ENCODE results near the gene RENBP. TPM values are rescaled to one million over a fixed set of nuclear protein-coding genes. Genes with fewer than 3 reads are reported as not detected.

The RENBP gene
- 10 to 100 TPM; 12.1 to 12.8 TPM for total RNA-seq

DNA sequence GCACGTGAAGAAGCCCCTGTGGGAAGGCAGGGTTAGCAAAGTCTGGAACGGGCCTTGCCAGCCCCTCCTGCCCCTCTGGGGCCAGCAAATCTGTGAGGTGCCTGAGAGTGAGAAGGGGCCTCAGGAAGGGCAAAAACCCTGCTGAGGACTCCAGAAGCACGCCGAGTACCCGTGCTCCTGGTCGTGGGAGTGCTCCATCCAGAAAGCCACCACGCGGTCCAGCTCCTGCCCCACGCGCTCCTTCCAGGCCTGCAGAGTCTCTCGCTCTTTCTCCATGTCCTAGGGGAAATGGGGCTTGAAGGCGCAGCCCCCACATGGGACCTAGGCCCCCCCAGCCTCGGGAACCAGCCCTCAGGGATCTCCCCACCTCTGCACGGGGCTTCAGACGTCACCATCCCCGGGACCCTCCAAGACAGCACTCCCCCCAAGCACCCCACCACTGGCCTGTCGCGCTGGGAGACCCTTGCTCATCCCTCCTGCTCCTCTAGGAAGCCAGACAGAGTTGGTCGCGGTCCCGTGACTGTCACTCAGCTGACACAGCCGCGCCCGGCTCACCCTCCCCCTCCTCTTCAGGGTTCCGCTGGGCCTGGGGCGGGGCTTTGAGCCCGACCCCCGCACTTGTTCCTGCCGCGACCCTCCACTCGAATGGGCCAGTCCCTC is at the start of gene RENBP:
TSS of gene RENBP (minus strand) at position 504 of the 660 bp plus-strand sequence. CDS start at position 471, 33 bp downstream.
- Mint-ChIP-seq H3K9me3 (no peaks in the 10 kb centered on the region), H3K4me3 (peak within 1 kb of the TSS; percentile 75), H3K4me1 (peaks cover 17% of the 10 kb centered on the region), H3K36me3 (ENCODE audit: low read depth) (peaks cover 7% of the 10 kb centered on the region), H3K27ac (peak within 1 kb of the TSS; percentile 49), H3K27me3 (no peaks in the 10 kb centered on the region)
- POLR2A ChIA-PET: interaction anchor here (0.9 to 8.7 kb wide), 4 partner anchors 8 to 25 kb away, joined by 3 to 140 read pairs (median 4); partner anchors contain the start of gene ARHGAP4
- DNase-seq: peak; percentile 50
- CTCF ChIA-PET: interaction anchor here (1.4 to 9.4 kb wide), 2 partner anchors 11 to 18 kb away, joined by 3 to 148 read pairs; partner anchors contain the start of gene ARHGAP4

DNA sequence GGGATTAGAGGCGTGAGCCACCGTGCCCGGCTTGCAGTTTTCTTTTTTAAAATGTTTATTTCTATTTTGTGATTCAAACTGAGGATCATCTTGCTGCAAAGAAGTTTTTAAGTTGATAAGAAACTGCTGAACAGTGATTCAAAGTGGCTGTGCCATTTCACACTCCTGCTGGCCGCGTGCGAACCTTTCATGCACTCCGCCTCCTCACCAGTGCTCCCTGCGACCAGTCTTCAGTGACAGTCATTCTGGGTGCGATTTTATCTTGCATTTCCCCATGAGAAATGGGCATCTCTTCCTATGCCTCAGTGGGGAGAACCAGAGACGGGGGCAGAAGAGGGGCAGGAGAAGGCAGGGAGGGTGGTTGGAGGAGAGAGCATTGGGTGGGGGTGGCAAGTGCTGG is 49.5 kb upstream of the RENBP start:
- ChIA-PET CTCF (no interaction called here), POLR2A (no interaction called here)
- Mint-ChIP-seq H3K27me3 (no peaks in the 10 kb centered on the region), H3K4me1 (peaks cover 18% of the 10 kb centered on the region), H3K27ac (no peak overlapping the region), H3K36me3 (ENCODE audit: low read depth) (no peaks in the 10 kb centered on the region), H3K9me3 (no peaks in the 10 kb centered on the region), H3K4me3 (no peak overlapping the region)
- no peak for DNase-seq

DNA sequence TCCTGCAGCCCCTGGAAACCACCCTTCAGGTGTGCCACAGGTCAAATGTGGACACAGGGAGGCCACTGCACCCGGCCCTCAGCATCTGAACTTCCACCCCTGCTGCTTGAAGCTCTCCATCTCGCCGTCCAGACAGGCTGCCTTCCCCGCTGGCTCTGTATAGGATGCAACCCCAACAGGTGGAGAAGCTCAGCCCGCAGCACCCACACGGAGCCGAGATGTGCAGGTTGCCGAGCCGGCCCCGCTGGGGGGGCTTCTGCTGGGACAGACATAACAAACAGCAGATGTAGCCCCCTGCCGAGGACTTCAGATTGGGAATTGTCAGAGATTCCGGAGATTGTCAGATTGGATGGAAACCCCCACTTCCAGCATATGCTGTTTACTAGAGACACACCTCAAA is 48.6 kb upstream of the RENBP start:
- no peak overlapping the region for H3K27ac Mint-ChIP-seq
- peaks cover 18% of the 10 kb centered on the region for H3K4me1 Mint-ChIP-seq
- H3K4me3 Mint-ChIP-seq: no peak overlapping the region
- ChIA-PET CTCF (no interaction called here), POLR2A (interaction anchor here (1.4 kb wide), 1 partner anchor 9 kb away, joined by 4 read pairs; no protein-coding TSS in a partner anchor)
- H3K36me3 Mint-ChIP-seq (ENCODE audit: low read depth): no peaks in the 10 kb centered on the region
- H3K27me3 Mint-ChIP-seq: no peaks in the 10 kb centered on the region
- no peaks in the 10 kb centered on the region for H3K9me3 Mint-ChIP-seq
- DNase-seq: no peak

DNA sequence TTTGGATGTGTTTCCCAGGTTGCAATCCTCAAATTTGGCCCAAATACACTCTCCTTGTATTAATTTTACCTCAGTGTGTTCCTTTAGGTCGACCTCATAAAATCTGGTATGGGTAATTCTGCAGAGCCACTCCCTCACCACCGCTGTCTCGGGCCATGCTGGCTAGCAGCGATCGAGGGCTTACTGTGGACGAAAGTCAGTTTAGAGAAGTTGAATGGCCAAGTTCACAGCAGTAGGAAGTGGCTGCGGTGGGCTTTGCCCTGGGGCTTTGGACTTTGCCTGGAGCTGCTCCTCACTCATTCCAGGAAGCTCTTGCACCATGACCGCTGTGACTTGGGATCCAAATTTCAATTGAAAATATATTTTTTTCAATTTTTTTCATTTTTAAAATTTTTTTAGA is 47.7 kb upstream of the RENBP start:
- DNase-seq: no peak
- no peaks in the 10 kb centered on the region for H3K36me3 Mint-ChIP-seq (ENCODE audit: low read depth)
- peaks cover 18% of the 10 kb centered on the region for H3K4me1 Mint-ChIP-seq
- no peaks in the 10 kb centered on the region for H3K27me3 Mint-ChIP-seq
- CTCF ChIA-PET: no interaction called here
- no peak overlapping the region for H3K4me3 Mint-ChIP-seq
- no peak overlapping the region for H3K27ac Mint-ChIP-seq
- H3K9me3 Mint-ChIP-seq: no peaks in the 10 kb centered on the region
- POLR2A ChIA-PET: interaction anchor here (1.4 kb wide), 1 partner anchor 9 kb away, joined by 4 read pairs; no protein-coding TSS in a partner anchor

DNA sequence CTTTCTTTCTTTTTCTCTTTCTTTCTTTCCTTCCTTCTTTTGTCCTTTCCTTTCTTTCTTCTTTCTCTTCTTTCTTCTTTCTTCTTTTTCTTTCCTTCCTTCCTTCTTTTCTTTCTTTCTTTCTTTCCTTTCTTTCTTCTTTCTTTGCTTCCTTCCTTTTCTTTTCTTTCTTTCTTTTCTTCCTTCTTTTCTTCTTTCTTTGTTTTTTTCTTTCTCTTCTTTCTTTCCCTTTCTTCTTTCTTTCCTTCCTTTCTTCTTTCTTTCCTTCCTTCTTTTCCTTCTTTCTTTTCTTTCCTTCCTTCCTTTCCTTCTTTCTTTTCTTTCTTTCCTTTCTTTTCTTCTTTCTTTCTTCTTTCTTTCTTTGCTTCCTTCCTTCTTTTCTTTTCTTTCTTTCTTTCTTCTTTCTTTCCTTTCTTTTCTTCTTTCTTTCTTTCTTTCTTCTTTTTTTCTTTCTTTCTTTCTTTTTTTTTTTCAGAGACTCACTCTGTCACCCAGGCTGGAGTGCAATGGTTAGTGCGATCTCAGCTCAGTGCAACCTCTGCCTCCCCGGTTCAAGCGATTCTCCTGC is 46.7 kb upstream of the RENBP start:
- ChIA-PET POLR2A (no interaction called here), CTCF (interaction anchor here (1.0 kb wide), 1 partner anchor 22 kb away, joined by 3 read pairs; no protein-coding TSS in a partner anchor)
- H3K36me3 Mint-ChIP-seq (ENCODE audit: low read depth): no peaks in the 10 kb centered on the region
- no peaks in the 10 kb centered on the region for H3K9me3 Mint-ChIP-seq
- H3K27me3 Mint-ChIP-seq: no peaks in the 10 kb centered on the region
- peaks cover 23% of the 10 kb centered on the region for H3K4me1 Mint-ChIP-seq
- no peak for DNase-seq
- H3K4me3 Mint-ChIP-seq: no peak overlapping the region
- peak overlapping the region; percentile 47 for H3K27ac Mint-ChIP-seq

DNA sequence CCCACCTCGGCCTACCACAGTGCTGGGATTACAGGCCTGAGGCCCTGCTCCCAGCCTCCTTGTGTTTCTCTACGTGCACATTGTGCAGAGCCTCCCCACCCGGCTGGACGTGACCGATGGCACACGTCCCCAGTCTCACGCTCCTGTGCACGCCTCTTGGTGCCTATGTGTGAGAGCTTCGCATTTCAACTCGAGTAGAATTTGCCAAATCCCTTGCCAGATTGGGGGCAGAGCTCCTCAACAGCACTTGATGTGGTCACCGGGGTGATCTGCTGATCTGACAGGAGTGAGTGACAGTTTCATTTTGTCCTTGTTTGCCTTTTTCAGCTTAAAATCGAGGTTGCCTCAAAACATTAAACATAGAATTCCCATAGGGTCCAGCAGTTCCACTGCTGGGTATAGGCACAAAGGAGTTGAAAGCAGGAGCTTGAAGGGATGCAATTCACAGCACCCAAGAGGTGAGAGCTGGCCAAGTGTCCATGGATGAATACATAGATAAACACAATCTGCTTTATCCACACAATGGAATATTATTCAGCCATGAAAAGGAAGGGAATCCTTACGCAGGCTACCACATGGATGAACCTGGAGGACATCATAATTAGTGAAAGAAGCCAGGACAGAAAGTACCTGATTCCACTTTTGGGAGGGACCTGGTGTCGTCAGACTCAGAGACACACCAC is 45.7 kb upstream of the RENBP start:
- ChIA-PET CTCF (interaction anchor here (1.0 to 1.4 kb wide), 2 partner anchors 23 to 24 kb away, joined by 3 to 5 read pairs; no protein-coding TSS in a partner anchor), POLR2A (interaction anchor here (0.8 to 1.8 kb wide), 7 partner anchors 9 to 500 kb away, joined by 3 to 10 read pairs (median 4); partner anchors contain the start of gene TMEM187)
- Mint-ChIP-seq H3K27ac (peak overlapping the region; percentile 72), H3K27me3 (no peaks in the 10 kb centered on the region), H3K4me1 (peaks cover 27% of the 10 kb centered on the region), H3K4me3 (peak overlapping the region; percentile 24), H3K36me3 (ENCODE audit: low read depth) (no peaks in the 10 kb centered on the region), H3K9me3 (no peaks in the 10 kb centered on the region)
- no peak for DNase-seq

DNA sequence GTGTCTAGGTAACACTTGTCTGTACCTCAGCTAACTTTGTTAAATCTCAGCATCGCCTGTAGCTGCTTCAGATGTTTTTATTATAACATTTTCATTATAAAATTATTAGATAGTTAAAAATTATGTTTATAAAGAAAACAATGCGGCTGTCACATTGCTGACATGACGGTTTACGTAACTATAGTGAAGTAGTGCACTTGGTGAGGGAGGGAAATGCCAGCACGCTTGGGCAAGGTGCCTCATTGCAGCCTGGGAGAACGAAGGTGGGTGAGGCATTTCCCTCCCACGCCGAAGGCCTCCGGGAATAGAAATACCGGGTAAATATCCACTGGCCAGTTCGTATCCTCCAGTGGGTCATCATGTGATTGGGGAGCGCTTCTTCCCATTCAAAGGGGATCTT is 44.0 kb upstream of the RENBP start:
- H3K27ac Mint-ChIP-seq: peak overlapping the region; percentile 35

DNA sequence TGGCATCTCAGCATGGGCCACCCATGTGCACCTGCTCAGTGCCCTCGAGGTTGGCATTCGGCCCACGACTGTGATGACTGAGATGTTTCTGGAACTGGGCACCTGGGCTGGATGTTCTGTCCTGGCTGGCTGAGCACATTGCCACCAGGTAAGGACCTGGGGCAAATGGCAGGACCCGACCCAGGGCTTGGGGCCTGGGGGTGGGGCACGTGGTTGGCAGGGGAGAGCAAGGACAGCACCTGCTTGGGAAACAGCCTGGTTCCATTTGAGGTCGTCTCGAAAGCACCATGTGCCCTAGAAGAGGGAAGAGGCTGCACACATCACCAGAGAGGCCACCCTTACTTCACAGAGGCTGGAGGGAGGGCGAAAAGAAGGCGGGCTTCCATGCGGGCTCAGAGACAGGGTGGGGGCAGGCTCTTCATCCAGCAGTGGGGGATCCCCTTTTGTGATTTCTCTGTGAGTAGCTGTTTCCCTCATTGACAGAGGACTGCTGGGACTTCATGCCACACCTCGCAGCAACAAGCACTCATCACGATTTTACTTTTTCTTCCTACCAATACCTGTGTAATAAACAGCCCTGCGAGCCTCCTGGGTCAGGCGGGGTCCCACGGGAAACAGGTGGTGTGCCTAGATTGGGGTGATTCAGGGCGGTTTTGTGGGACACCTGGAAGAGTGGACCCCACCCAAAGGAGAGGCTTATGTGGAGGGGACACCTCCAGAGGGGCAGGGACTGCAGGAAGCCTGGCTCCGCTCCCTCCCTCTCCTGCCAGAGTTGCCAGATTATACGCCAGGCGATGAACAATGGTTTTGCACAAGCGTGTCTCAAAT is 40.1 kb upstream of the RENBP start:
- ChIA-PET POLR2A (interaction anchor here (0.6 to 3.8 kb wide), 6 partner anchors 8 to 36 kb away, joined by 3 to 70 read pairs (median 4); partner anchors contain the start of genes HCFC1 and TMEM187), CTCF (interaction anchor here (0.6 kb wide), 1 partner anchor 260 kb away, joined by 3 read pairs; the partner anchor contains the start of gene BCAP31)
- Mint-ChIP-seq H3K9me3 (no peaks in the 10 kb centered on the region), H3K36me3 (ENCODE audit: low read depth) (peaks cover 19% of the 10 kb centered on the region), H3K4me3 (peak overlapping the region; percentile 76), H3K4me1 (peaks cover 64% of the 10 kb centered on the region), H3K27me3 (no peaks in the 10 kb centered on the region), H3K27ac (peak overlapping the region; percentile 93)
- no peak for DNase-seq

More for the DNA sequence above, 44.0 kb upstream of the RENBP start:
- Mint-ChIP-seq H3K4me3 (no peak overlapping the region), H3K36me3 (ENCODE audit: low read depth) (peaks cover 4% of the 10 kb centered on the region), H3K27me3 (no peaks in the 10 kb centered on the region), H3K9me3 (no peaks in the 10 kb centered on the region), H3K4me1 (peaks cover 43% of the 10 kb centered on the region)
- DNase-seq: no peak
- POLR2A ChIA-PET: no interaction called here
- CTCF ChIA-PET: no interaction called here

DNA sequence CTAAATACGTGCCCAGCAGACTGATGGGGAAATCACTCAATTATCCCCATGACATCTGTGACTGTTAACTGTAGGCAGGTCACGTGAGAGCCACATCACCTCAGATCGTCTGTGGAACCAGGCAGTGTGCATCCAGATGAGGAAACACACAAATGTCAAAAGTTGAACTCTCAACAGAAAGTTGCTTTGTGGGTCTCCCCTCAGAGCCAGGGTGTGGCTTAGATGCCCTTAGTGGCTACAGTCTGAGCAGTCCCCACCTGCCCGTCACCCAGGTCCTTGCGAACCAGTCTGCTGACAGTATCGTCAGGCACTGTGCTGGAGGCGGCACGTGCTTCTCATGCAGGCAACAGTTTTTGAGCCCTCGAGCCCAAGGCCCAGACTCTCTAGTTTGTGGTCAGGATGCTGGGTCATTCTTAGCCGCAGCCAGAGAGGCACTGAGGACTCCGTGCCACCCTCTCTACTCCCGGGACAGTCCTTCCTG is 38.9 kb upstream of the RENBP start:
- ChIA-PET POLR2A (interaction anchor here (3.4 to 3.8 kb wide), 2 partner anchors 11 kb away, joined by 64 to 70 read pairs; partner anchors contain the start of genes HCFC1 and TMEM187), CTCF (no interaction called here)
- Mint-ChIP-seq H3K36me3 (ENCODE audit: low read depth) (peaks cover 19% of the 10 kb centered on the region), H3K27ac (peak overlapping the region; percentile 93), H3K4me3 (peak overlapping the region; percentile 13), H3K27me3 (no peaks in the 10 kb centered on the region), H3K9me3 (no peaks in the 10 kb centered on the region), H3K4me1 (peaks cover 60% of the 10 kb centered on the region)
- no peak for DNase-seq

DNA sequence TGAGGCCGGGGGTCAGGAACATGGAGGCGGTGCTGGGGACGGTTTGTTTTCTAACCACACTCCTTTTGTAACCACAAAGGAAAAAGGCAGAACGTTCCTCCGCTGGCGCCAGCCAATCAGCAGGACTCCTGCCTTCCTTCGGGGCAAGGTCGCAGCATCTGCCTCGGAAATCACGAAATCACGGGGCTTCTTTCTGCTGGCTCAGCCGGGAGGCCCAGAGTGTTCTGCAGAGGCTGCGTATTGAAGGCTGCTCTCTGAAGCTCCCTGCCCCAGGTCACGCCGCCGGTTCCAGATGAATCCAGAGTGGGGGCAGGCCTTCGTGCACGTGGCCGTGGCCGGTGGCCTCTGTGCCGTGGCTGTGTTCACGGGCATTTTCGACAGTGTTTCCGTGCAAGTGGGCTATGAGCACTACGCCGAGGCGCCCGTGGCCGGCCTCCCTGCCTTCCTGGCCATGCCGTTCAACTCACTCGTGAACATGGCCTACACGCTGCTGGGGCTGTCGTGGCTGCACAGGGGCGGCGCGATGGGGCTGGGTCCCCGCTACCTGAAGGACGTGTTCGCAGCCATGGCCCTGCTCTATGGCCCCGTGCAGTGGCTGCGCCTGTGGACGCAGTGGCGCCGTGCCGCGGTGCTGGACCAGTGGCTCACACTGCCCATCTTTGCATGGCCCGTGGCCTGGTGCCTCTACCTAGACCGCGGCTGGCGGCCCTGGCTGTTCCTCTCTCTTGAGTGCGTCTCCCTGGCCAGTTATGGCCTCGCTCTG is 37.5 kb upstream of the RENBP start:
- Mint-ChIP-seq H3K4me1 (peaks cover 57% of the 10 kb centered on the region), H3K27me3 (no peaks in the 10 kb centered on the region), H3K36me3 (ENCODE audit: low read depth) (peaks cover 19% of the 10 kb centered on the region), H3K27ac (peak overlapping the region; percentile 93), H3K4me3 (peak overlapping the region; percentile 69), H3K9me3 (no peaks in the 10 kb centered on the region)
- ChIA-PET CTCF (interaction anchor here (1.0 to 1.7 kb wide), 5 partner anchors 11 to 545 kb away, joined by 3 to 9 read pairs (median 6); partner anchors contain the start of gene HCFC1), POLR2A (interaction anchor here (0.6 to 3.4 kb wide), 10 partner anchors 8 to 390 kb away, joined by 3 to 64 read pairs (median 9); partner anchors contain the start of genes ARHGAP4, HCFC1, IRAK1 and TMEM187)
- peak; percentile 83 for DNase-seq

DNA sequence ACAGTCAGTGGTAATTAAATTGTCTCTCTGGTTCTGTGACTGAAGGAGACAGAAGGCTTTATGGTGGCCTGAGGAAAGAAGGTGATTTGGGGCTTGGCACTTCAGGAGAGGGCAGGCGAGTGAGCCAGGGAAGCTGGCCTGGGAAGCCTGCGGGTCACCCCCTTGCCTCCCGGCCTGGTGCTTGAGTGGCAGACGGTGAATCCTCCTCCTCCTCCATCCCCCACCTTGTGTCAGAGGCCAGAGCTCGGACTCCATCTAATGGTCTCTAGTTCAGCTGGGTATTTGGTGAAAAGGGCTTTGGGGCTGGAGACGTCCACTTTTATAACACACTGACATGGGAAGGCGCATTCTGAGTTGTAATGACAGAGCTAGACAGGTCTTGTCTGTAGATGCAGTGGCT is 36.8 kb upstream of the RENBP start:
- peaks cover 19% of the 10 kb centered on the region for H3K36me3 Mint-ChIP-seq (ENCODE audit: low read depth)
- CTCF ChIA-PET: interaction anchor here (1.0 to 1.7 kb wide), 5 partner anchors 10 to 546 kb away, joined by 3 to 9 read pairs (median 6); partner anchors contain the start of gene HCFC1
- H3K27me3 Mint-ChIP-seq: no peaks in the 10 kb centered on the region
- peak overlapping the region; percentile 93 for H3K27ac Mint-ChIP-seq
- no peak for DNase-seq
- H3K4me3 Mint-ChIP-seq: peak overlapping the region; percentile 69
- no peaks in the 10 kb centered on the region for H3K9me3 Mint-ChIP-seq
- H3K4me1 Mint-ChIP-seq: peaks cover 55% of the 10 kb centered on the region
- POLR2A ChIA-PET: interaction anchor here (1.0 to 3.4 kb wide), 9 partner anchors 9 to 391 kb away, joined by 3 to 64 read pairs (median 10); partner anchors contain the start of genes ARHGAP4, HCFC1, IRAK1 and TMEM187

Measured in activated CD4-positive, alpha-beta memory T cell treated with anti-CD3 and anti-CD28 coated beads, Interleukin-2, amount 10 ng/mL, durations not matched to agents 7 days and 5 days (primary cell).